Hepatocyte (in vitro differentiated cells): ENCODE data around the gene WNT2B. TPM values are rescaled to one million over a fixed set of nuclear protein-coding genes. Genes with fewer than 3 reads are reported as not detected.

ENCODE experiments used
- DNase-seq: peaks from one replicate; pipeline ENCODE4 v3.0.0-alpha.2; 2016; ENCODE audit warnings: low spot score
- H2AFZ ChIP-seq: fragments of 200-600 bp; sonication (generic); 2 replicates; pipeline ENCODE4 v1.6.0; 2016; ENCODE audit warnings: antibody characterized with exemption, mild to moderate bottlenecking
- H3K27ac ChIP-seq: fragments of 200-600 bp; sonication (generic); 2 replicates; pipeline ENCODE4 v1.5.1; 2016; ENCODE audit warnings: mild to moderate bottlenecking
- H3K27me3 ChIP-seq: fragments of 200-600 bp; sonication (generic); 2 replicates; pipeline ENCODE4 v1.6.1; 2016
- H3K36me3 ChIP-seq: fragments of 200-600 bp; sonication (generic); replicated peaks from 2 replicates; pipeline ENCODE4 v1.5.1; 2016; ENCODE audit warnings: low read depth; ENCODE audit not compliant: insufficient read depth
- H3K4me1 ChIP-seq: fragments of 200-600 bp; sonication (generic); 2 replicates; pipeline ENCODE4 v1.5.1; 2016; ENCODE audit warnings: mild to moderate bottlenecking, moderate library complexity; ENCODE audit not compliant: insufficient read depth
- H3K4me2 ChIP-seq: fragments of 200-600 bp; sonication (generic); 2 replicates; pipeline ENCODE4 v1.6.0; 2016
- H3K4me3 ChIP-seq: fragments of 200-600 bp; sonication (generic); 2 replicates; pipeline ENCODE4 v1.5.1; 2016; ENCODE audit warnings: mild to moderate bottlenecking
- H3K79me2 ChIP-seq: fragments of 200-600 bp; sonication (generic); 2 replicates; pipeline ENCODE4 v1.6.0; 2017; ENCODE audit warnings: mild to moderate bottlenecking
- H3K9me2 ChIP-seq: fragments of 200-600 bp; sonication (generic); replicated peaks from 2 replicates; pipeline ENCODE4 v1.6.0; 2017; ENCODE audit warnings: mild to moderate bottlenecking; ENCODE audit not compliant: insufficient read depth
- H3K9me3 ChIP-seq: fragments of 200-600 bp; sonication (generic); 2 replicates; pipeline ENCODE4 v1.5.1; 2016; ENCODE audit warnings: low read depth, mild to moderate bottlenecking
- H4K20me1 ChIP-seq: fragments of 200-600 bp; sonication (generic); 2 replicates; pipeline ENCODE4 v1.6.0; 2016; ENCODE audit warnings: mild to moderate bottlenecking; ENCODE audit not compliant: insufficient read depth, poor library complexity, severe bottlenecking
- CTCF ChIP-seq: fragments of 200-600 bp; sonication (generic); IDR thresholded peaks from 2 replicates; pipeline ENCODE4 v1.5.1; 2016; ENCODE audit warnings: antibody characterized with exemption, mild to moderate bottlenecking; ENCODE audit not compliant: poor library complexity
- EZH2 ChIP-seq: fragments of 200-600 bp; sonication (generic); IDR thresholded peaks from 2 replicates; pipeline ENCODE4 v1.6.1; 2016; ENCODE audit warnings: antibody characterized with exemption, mild to moderate bottlenecking, borderline replicate concordance
- EZH2phosphoT487 ChIP-seq: fragments of 200-600 bp; sonication (generic); IDR thresholded peaks from one replicate; pipeline ENCODE4 v1.6.1; 2018; ENCODE audit warnings: antibody characterized with exemption, mild to moderate bottlenecking, low read depth, moderate library complexity; ENCODE audit not compliant: unreplicated experiment, severe bottlenecking
- WGBS: methylation state at CpG from one replicate; pipeline ENCODE4 v1.1.6; 2016; ENCODE audit warnings: low lambda C conversion rate; ENCODE audit errors: missing lambda C conversion rate; 5-methylcytosine and 5-hydroxymethylcytosine counted together
- polyA plus RNA-seq: library from polyadenylated mRNA; unstranded; fragments of >200 nt; fragmentation: Nextera tagmentation; extraction: Ambion mirVana; gene quantifications from 2 replicates; pipeline ENCODE4 v1.2.1, GENCODE V29; 2016
- total RNA-seq: library from RNA; depleted of rRNA; stranded (reverse); fragments of >200 nt; gene quantifications from 2 replicates; pipeline ENCODE4 v1.2.3, GENCODE V29; 2014

WNT2B gene
- total and polyA plus RNA-seq, 2 experiments from 2014 or later, result 2.7 to 3.8 TPM

DNA sequence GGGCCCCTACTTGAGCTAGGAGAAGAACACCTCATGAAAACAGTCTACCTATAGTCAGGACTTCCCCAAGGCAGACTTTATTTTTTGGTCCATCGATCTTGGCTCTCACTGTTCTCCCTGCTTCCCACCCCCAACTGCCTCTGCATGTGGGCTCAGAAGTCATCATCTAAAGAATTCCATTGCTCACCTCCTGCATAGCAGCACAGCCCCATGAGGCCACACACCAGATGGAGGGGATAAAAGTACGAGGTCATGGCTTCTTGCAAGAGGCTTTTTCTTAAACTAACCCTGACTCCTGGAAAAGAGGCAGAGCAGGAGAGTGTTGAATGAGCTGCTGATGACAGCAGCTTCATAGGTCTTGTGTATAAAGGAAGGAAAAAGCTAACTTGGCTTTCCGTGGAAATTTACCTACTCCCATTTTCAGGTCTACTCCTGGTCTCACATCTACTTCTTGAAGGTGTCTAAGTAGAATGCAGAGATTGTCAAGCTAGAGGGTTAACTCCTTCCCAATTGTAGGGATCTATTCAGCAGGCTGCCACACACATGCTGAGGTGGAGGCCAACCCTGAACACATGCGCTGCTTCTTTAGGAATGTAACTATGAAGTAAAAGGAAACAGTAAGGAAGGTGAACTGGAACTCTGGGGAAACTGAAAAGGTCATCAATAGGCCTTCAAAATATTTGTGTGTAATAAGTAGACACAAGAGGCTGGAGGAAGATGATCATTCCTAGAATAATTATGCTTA, 18.7 kb downstream of the WNT2B start:
- Histone ChIP-seq H3K36me3 (no peaks in the 10 kb centered on the region), H3K4me1 (no peaks in the 10 kb centered on the region), H3K4me2 (no peak overlapping the region), H3K9me2 (no peaks in the 10 kb centered on the region), H3K79me2 (no peaks in the 10 kb centered on the region), H3K27ac (no peak overlapping the region), H4K20me1 (no peaks in the 10 kb centered on the region), H2AFZ (no peak overlapping the region), H3K27me3 (no peaks in the 10 kb centered on the region), H3K4me3 (no peak overlapping the region), H3K9me3 (no peaks in the 10 kb centered on the region)
- no peak for DNase-seq
- TF ChIP-seq CTCF, result no peak
- TF ChIP-seq EZH2phosphoT487, result no peak
- no peak for TF ChIP-seq EZH2
- WGBS, result 63% methylated on average over 4 of the region's 4 CpGs

GRCh38 chr1:112528076-112528475, 19.3 kb downstream of the WNT2B start:
- Histone ChIP-seq H3K9me2 (no peaks in the 10 kb centered on the region), H3K79me2 (no peaks in the 10 kb centered on the region), H3K9me3 (no peaks in the 10 kb centered on the region), H3K4me2 (no peak overlapping the region), H3K4me3 (no peak overlapping the region), H3K27me3 (no peaks in the 10 kb centered on the region), H2AFZ (no peak overlapping the region), H3K4me1 (no peaks in the 10 kb centered on the region), H3K27ac (no peak overlapping the region), H3K36me3 (no peaks in the 10 kb centered on the region), H4K20me1 (no peaks in the 10 kb centered on the region)
- TF ChIP-seq EZH2phosphoT487, result no peak
- TF ChIP-seq CTCF, result no peak
- TF ChIP-seq EZH2, result no peak
- DNase-seq, result no peak

DNA sequence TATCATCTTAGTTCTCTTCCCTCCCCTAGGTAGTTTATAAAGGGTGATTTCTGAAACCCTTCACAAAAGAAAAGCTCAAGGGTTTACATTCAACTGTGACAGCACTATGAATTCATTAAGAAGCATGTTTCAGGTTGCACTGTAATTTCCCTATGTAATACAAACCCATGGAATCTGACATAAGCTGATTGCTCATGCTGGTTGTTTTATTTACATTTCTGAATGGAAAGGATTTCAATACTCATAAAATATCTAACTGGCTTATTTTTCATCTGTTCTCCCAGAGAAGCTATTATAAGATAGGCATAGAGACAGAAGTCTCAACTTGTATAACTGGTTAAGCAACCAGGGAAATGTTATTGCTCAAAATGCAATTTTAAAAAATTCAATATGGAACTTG, 20.5 kb downstream of the WNT2B start:
- Histone ChIP-seq H4K20me1 (no peaks in the 10 kb centered on the region), H3K36me3 (no peaks in the 10 kb centered on the region), H2AFZ (no peak overlapping the region), H3K27me3 (no peaks in the 10 kb centered on the region), H3K4me2 (no peak overlapping the region), H3K4me1 (no peaks in the 10 kb centered on the region), H3K4me3 (no peak overlapping the region), H3K9me3 (no peaks in the 10 kb centered on the region), H3K79me2 (no peaks in the 10 kb centered on the region), H3K9me2 (no peaks in the 10 kb centered on the region), H3K27ac (no peak overlapping the region)
- TF ChIP-seq CTCF, result no peak
- TF ChIP-seq EZH2, result no peak
- no peak for TF ChIP-seq EZH2phosphoT487
- no peak for DNase-seq

- Histone ChIP-seq H4K20me1 (no peaks in the 10 kb centered on the region), H3K4me2 (no peak overlapping the region), H3K79me2 (no peaks in the 10 kb centered on the region), H3K27ac (no peak overlapping the region), H3K4me1 (no peaks in the 10 kb centered on the region), H3K9me2 (no peaks in the 10 kb centered on the region), H3K36me3 (no peaks in the 10 kb centered on the region), H3K9me3 (no peaks in the 10 kb centered on the region), H3K27me3 (no peaks in the 10 kb centered on the region), H3K4me3 (no peak overlapping the region), H2AFZ (no peak overlapping the region)
- DNase-seq, result no peak
- TF ChIP-seq CTCF, result no peak
- TF ChIP-seq EZH2, result no peak
- no peak for TF ChIP-seq EZH2phosphoT487
Measured at GRCh38 chr1:112530832-112531231, 22.1 kb downstream of the WNT2B start.
